HG03460 (cell line): ENCODE data around the gene CAMKMT.

Experiments
- ATAC-seq: cut with Tn5 transposase; IDR thresholded peaks from one replicate; pipeline ENCODE4 v1.9.1; 2021; ENCODE audit not compliant: unreplicated experiment

Gene CAMKMT

DNA sequence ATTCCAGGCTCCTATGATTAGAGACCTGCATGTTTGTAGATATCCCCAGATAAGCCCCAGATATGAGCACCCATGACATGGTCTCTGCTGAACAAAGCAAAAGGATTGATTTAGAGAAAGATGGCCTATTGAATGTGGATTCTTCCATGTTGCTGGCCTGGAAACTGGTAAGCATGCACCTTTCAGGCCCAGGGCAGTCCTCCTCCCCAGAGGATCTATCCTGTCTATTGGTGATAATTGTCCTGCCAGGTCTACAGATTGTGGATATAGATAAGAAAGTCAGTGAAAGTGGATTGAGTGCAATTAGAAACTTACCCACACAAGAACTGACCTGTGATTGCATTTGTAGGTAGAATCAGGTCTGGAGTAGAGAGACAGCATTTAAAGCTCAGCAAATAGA is 322.8 kb downstream of the CAMKMT start:
- no peak for ATAC-seq

DNA sequence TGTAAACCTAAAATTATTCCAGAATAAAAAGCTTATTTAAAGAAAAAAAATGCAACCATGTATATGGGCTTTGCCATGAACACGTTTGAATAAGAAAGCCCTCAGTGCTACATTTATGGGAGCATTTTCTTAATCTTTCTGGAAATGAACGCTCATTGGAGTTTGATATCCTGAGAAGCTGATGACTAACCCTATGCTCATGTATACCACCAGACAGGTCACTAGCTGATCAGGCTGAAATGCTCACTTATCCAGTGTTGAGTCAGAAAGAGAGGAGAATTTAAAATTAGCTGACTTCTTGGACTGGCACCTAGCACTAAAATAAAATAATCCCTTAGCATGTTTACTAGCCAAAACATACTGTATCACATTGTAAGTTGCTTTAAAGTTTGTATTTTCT is 324.8 kb downstream of the CAMKMT start:
- ATAC-seq, result no peak

DNA sequence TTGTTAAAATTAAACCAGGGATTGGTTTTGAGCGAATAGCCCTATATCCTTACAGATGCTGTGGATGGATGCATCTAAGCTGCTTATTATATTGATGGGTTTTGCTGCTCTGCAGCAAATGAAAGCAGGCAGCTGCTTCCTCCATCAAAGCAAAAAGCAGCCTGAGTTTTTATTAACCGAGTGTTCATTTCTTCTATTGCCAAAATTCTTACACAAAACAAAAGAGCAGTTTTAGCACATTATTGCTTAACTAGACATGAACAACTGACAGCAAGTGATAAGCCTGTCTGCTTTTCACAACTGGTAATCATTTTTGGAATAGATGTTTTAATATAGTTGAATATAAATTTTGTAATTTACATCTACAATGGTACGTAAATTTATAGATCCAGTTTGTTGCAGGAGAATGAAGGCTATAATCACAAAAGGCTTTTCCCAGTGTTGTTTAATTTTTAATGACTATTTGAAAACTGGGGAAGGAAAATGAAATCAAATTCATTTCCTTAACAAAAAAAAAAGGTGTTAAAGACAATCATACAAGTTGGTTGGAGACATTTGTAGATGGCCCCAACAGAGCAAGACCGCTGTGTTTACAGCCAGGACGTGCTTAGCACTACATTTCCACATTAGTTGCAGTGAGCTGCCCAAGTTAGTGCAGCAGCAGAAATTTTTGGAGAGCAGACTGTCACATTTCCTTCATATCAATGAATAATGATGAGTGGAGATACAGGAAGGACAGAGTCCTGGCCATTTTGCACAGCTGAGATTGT is 326.1 kb downstream of the CAMKMT start:
- ATAC-seq, result no peak

DNA sequence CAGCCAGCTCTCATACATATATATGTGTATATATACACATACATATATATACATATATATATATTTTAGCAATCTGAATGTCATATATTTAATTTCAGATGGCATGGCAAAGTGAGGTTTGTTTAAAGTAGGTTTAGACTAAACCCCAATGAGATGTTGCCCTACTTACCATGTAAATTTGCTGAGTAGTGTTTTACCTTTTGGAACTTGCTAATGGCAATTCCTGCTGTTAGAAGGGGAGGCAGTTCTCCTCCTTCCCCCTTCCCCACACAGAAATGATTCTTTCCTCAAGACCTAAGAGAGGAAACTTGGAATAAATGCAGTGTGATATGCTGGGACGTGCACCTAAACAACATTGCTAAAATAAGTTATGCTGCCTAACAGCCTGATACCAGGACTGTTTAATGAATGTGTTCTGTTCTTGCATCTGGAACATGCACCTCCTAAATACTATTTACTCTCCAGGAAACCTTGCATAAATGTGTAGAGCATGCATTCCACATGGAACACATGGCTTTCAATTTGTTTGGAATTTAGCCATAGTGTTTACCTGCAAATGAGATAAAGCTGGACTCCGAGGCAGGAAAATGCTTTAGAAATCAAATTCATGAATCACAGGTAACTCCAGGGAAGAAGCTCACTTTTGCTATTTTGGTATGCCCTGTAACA is 326.8 kb downstream of the CAMKMT start:
- no peak for ATAC-seq

DNA sequence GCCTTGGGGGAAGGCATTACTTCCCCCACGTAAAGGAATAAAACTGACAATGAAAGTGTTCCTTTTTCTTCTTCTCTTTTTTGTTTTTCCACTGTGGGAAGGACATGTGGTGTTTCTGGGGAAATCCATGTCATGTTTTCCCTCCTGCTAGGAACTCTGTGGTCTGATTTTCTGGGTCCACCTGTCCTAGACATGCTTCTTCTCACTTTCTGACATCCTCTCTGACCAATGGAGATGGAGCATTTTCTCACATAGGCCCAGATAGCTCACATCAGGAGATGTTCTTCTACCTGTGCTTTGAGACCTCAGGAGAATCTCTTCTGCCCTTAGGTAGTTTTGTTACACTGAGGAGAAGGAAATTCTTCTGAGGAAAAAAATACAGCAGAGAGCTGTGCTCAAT is 327.8 kb downstream of the CAMKMT start:
- ATAC-seq, result no peak

DNA sequence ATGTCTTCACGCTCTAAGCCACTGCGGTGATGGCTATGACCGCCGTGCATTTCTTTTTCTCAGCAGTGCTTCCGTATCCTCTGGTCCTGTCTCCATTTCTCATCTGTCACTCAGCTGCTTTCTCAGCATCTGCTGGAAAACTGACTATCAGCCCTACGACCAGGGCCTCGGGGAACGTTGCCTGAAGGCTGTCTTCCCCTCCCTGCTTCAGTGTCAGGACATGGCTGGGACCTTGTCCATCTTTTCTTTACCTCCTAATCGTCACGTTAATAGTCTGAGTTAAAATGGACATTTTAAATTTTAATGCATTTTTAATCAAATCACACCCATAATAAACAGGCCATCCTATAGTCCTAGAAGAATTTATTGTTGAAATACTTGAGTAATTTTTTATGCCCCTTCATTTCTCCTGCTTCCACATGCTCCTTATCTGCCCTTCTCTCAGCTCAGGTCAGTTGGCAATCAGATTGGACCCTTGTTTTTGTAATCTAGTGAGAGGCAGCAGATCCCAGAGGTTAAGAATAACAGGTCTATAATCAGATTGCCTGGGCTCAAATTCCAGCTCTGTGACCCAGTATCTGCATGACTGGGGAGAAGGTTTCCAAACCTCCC is 329.5 kb downstream of the CAMKMT start:
- no peak for ATAC-seq

DNA sequence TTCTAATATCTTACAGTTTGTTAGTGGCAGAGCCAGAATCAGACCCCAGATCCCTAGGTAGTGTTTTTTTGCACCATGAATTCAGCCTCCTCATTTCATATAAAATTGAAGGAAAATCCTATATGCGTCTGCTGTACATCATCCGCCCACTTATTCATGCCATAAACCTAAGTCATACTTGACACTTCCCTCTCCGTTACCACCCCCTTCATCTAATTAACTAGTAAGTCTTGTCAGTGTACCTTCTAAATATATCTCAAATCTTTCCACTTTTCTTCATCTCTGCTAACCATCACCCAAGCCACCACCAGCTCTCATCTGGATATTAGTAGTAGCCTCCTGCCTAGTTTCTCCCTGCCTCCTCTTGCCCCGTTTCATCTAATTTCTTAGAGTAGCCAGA is 331.1 kb downstream of the CAMKMT start:
- ATAC-seq, result no peak

DNA sequence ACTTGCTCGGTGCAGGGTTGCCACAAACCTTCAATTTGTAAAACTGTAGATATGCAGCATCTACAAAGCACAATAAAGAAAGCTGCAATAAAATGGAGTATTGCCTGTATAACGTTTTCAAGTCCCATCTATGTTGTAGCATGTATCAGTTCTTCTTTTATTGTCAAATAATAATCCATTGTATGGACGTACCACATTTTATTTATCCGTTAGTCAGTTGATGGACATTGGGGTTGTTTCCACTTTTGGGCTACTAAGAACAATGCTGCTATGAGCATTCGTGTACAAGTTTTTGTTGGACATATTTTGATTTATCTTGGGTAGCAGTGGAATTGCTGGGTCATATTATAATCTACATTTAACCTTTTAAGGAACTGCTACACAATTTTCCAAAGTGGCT is 339.1 kb downstream of the CAMKMT start:
- ATAC-seq, result no peak

DNA sequence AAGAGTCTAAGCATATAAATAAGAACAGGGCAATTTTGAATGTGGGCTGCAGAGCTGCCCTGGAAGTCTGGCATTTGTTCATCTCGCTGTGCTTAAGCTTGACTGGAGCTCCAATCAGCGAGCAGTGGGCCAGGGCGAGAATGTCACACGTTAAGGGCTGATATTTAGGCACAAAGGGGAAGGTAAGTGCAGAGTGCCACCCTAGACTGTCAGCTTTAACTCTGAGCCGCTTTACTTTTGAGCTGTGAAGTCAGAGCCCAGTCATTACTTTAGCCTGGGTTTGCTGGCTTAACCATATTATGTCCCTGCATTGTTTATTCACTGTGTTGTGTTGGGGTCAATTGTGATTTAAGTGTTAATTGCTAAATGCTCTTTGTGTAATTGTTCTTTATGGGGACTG is 343.6 kb downstream of the CAMKMT start:
- ATAC-seq, result no peak

DNA sequence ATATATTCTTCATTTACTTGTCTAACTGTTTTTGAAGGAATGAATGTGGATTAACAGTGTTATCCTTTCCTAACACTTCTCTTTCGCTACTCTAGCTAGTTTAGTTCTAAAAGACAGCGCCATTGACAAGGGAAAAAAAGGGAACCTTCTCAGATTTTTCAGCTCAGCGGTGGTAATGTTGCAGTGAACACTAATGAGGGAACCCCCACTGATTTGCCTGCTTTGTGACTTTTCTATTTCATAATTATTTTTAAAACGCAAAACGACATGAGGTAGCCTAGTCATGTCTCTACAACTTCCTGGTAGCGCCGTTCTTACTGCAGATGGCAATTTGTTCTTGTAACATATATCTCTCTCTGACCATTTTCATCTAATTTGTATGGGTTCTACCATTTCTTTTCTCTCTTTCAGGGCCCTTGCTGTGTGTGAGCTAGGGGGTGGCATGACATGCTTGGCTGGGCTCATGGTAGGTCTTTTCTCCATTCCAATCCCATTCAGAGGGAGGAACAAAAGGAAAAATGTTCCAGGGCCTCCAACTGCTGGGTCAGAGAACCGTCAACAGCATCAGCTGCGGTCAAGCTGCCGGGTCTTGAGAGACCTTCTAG is 344.2 kb downstream of the CAMKMT start:
- ATAC-seq, result no peak

DNA sequence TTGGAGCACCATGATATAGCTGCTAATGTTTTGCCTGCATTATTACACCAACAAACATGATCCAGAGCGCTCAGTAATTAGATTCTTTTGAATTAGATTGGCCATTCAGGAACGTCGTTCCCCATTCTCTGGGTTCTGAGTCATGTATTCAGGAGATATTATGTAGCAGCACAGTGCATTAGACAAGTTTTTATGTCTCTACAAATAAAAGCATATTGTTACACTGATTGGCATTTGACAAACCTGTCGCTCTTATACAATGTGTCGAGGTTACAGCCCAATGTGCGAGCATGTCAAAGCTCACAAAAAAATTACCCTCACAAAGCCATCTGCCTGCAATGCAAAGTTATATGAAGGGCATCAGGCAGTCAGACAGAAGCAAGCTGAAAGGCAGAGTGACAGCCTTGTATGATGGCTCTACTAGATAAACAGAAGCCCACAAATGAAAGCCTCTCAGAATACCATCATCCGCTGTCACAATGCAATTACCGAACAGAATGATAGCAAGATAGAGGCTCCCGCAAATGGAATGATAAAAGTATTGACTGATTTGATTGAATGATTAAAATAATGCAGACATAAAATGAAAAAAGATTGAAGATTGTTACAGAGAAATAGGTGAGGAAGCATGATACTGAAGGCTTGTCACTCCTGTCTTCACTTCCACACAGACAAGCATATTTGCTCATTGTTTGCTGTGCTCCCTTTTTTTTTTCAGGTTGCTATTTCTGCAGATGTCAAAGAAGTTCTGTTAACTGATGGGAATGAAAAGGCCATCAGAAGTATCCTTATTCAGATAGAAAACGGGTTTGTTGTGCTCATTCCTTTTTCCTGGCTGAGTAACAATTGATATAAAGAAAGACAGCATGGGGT is 345.2 kb downstream of the CAMKMT start:
- no peak for ATAC-seq

DNA sequence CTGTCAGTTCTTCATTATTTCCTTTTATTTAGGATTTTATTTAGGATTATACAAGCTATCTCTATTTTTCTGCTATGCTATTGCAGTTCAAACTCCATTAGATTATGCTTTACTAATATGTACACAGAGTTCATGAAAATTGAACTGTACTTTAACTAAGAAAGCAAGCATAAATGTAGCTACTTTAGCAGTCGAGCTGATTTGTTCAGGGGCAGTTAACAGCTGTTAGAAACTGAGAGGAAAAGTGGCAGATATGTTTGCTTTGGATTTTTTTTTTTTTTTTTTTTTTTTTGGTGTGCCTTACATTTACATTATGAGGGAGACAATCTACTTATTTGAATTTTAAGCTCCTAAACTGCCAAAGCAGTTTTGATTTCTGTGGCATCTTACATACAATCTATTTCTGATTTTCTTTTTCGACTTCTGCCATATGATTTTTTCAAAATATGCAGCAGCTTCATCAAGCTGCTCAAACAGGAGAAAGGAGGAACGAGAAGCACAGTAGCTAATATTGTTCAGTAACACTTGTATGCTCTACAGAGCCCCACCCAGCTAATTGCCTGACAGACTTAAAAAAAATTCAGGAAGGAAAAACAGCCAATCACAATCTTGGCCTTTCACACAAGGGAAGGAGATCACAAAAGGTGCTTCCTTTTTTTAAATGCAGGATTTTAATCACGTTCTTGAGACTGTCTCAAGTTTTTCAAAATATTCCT is 346.4 kb downstream of the CAMKMT start:
- ATAC-seq, result no peak

DNA sequence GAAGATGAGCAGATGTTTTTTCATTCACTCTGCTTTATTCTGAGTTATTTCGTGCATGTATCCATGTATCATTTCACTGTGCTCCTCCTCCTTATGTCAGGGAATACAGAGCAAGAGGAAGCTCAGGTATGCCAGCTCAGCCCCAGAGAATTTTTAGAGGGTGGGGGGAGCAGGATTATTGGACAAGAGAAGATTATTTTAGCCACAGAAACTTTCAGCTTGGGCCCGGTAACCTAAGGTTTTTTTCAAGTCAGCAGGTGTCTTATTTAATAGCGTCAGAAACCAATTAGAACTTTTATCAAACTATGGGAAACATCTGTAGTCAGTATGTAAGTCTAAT is 346.9 kb downstream of the CAMKMT start:
- ATAC-seq, result no peak

DNA sequence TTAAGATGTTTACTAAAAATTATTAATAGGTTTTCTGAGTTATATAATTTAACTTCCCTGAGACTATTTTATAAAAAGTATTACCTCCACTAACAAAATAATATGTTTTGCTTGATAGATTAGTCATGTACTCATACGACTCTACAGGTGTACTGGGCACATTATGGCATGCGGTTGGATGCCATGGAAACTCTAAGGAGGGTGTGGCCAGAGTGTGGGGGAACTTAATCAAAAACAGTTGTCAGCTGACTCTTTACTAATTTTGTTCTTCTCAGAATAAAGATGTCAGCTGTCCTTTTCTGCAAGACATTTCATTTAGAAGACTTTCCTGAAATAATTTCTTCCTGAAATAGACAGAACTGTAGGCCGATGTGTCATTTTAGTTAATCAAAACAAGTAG is 351.4 kb downstream of the CAMKMT start:
- ATAC-seq, result no peak

DNA sequence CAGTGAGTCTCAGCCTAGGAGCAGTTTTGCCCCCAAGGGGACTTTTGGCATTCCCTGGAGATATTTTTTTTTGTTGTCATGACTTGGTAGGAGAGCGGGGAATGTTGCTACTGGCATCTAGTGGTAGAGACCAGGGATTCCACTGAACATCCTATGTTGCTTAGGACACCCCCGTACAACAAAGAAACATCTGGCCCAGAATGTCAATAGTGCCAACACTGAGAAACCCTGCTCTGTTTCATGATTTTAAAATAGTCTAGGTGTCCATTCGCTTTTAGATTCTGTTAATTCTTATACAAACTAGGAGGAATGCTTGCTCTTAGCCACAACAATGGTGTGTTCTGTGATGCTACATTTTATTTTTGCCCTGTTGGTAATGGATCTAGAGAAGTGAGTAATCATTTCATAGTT is 353.9 kb downstream of the CAMKMT start:
- ATAC-seq, result no peak

DNA sequence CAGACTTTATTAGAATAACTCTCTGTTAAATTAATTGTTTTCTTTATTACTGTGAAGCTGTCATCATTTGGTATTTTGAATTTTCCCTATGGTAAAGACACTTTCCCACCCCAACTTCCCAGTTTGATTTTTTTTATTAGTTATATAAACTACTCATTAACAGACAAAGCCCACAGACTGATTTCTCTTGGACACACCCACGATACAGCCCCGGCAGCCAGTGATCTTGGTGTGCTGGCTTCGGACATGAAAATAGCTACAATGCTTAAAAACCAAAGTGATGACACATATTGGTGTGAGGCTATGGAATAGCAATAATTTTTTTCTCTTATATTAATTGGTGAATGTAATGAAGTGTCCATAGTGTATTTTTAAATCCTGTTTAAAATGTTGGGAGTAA is 354.4 kb downstream of the CAMKMT start:
- no peak for ATAC-seq

DNA sequence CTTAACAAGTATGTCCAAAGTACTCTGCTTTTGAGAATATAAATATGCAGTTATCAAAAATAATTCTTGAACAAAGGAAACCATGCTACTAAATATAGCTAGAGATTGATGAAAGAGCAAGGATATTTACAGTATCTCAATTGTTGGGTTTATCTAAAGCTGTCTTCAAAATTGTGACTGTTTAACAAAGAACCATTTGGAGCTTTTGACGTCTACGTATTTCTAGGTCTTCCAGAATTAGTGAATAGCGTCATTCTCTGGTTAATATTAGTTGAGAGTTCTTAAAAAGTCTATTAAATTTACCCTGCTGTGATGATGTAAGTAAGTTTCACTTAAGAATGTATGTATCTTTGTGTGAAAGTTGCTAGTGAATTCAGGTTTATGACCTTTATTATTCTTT is 356.7 kb downstream of the CAMKMT start:
- ATAC-seq, result no peak

DNA sequence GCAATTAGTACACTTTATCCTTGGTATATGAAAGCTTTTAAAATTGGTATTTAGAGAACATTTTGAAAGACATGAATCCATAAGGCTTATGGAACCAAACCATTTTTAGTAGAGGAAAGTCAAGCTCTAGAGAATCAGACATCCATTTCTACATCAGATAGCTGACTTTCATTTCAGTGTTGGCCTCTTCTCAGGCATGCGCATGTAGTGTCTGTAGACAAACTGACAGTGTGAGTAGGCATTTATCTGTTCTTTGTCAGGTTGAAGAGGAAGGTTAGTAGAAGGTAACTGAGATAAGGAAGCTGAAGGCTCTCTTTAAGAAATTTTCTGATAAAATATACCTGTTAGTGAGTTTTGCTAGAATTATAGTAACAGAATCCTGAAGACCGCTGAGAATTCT is 357.8 kb downstream of the CAMKMT start:
- no peak for ATAC-seq

DNA sequence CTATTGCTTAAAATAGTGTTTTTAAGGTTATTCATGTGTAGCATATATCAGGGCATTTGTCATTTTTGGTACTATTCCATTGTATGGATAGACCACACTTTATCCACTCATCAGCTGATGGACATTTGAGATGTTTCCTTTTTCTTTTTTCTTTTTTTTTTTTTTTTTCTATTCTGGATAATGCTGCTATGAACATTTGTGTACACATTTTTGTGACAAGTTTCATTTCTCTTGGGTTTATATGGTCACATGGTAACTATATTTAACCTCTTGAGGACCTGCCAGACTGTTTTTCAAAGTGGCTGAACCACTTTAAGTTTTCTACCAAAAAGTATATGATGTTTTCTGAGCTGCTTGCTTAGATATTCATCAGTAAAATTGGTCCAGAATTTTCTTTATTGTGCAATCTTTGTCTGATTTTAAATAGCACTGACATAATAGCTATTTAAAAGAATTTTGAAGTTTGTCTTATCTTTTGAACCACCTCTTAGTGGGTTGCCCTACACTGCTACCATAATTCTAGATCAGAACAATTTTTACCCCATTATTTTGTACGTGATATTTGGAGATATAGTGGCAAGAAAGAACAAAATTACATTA is 360.4 kb downstream of the CAMKMT start:
- peak; percentile 59 for ATAC-seq

DNA sequence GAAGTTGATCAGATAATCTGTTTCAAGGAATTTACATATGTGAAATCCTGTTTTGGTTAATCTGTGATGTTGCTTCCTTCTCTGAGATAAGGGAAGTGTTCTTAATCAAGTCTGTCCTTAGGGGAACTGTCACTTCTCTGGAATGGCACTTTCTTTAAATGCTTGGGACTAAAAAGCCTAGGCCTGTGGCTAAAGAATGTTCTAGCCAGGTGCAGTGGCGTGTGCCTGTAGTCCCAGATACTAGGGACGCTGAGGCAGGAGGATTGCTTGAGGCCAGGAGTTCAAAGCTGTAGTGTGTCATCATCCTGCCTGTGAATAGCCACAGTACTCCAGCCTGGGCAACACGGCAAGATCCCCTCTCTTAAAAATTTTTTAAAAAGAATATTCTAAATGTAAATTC is 362.2 kb downstream of the CAMKMT start:
- no peak for ATAC-seq
